GM18519 (cell line): ENCODE data around the gene TLK2.
"Not testable (repeated sequence)": the region's sequence is repeated elsewhere in the genome, so short reads cannot be mapped to it uniquely, and the experiment has no call there.

Source experiments
- ATAC-seq: cut with Tn5 transposase; IDR thresholded peaks from one replicate; pipeline ENCODE4 v1.9.1; 2021; ENCODE audit warnings: mild to moderate bottlenecking, moderate library complexity; ENCODE audit not compliant: unreplicated experiment, low FRiP score

The TLK2 gene

GRCh38 chr17:62479639-62480258 is 1.1 kb downstream of the TLK2 start:
- ATAC-seq = not testable (repeated sequence)

GRCh38 chr17:62482553-62482952 is 3.9 kb downstream of the TLK2 start:
- ATAC-seq = not testable (repeated sequence)

- not testable (repeated sequence) for ATAC-seq
These were observed 12.4 kb downstream of the TLK2 start for GRCh38 chr17:62490990-62491389.

GRCh38 chr17:62493049-62493655 is 14.5 kb downstream of the TLK2 start:
- ATAC-seq = not testable (repeated sequence)

- ATAC-seq = not testable (repeated sequence)
These were observed 15.4 kb downstream of the TLK2 start for GRCh38 chr17:62494073-62494472.

GRCh38 chr17:62496344-62496743 is 17.7 kb downstream of the TLK2 start:
- ATAC-seq = not testable (repeated sequence)

- ATAC-seq = not testable (repeated sequence)
These were observed 20.2 kb downstream of the TLK2 start for GRCh38 chr17:62498796-62499195.

- ATAC-seq = not testable (repeated sequence)
These were observed 21.8 kb downstream of the TLK2 start for GRCh38 chr17:62500463-62500862.

GRCh38 chr17:62504857-62505256 is 26.2 kb downstream of the TLK2 start:
- ATAC-seq = not testable (repeated sequence)

GRCh38 chr17:62507191-62507836 is 28.7 kb downstream of the TLK2 start:
- not testable (repeated sequence) for ATAC-seq

GRCh38 chr17:62510247-62510819 is 31.7 kb downstream of the TLK2 start:
- ATAC-seq = not testable (repeated sequence)

- ATAC-seq = not testable (repeated sequence)
These were observed 32.4 kb downstream of the TLK2 start for GRCh38 chr17:62511014-62511413.

- ATAC-seq = not testable (repeated sequence)
These were observed 37.8 kb downstream of the TLK2 start for GRCh38 chr17:62516376-62516775.

- ATAC-seq = not testable (repeated sequence)
These were observed 42.7 kb downstream of the TLK2 start for GRCh38 chr17:62521295-62521694.

- ATAC-seq = not testable (repeated sequence)
These were observed 45.5 kb downstream of the TLK2 start for GRCh38 chr17:62524077-62524476.

- not testable (repeated sequence) for ATAC-seq
These were observed 46.7 kb downstream of the TLK2 start for GRCh38 chr17:62525317-62525716.

- not testable (repeated sequence) for ATAC-seq
These were observed 52.3 kb downstream of the TLK2 start for GRCh38 chr17:62530936-62531335.

- ATAC-seq = not testable (repeated sequence)
These were observed 57.9 kb downstream of the TLK2 start for GRCh38 chr17:62536557-62536956.

- ATAC-seq = not testable (repeated sequence)
These were observed 62.4 kb downstream of the TLK2 start for GRCh38 chr17:62541073-62541472.

- not testable (repeated sequence) for ATAC-seq
These were observed 64.7 kb downstream of the TLK2 start for GRCh38 chr17:62543278-62543775.

GRCh38 chr17:62546066-62546465 is 67.4 kb downstream of the TLK2 start:
- not testable (repeated sequence) for ATAC-seq
